ENCODE measurements around the gene SHB. TPM values are rescaled to one million over a fixed set of nuclear protein-coding genes. Genes with fewer than 3 reads are reported as not detected.

The SHB gene
- total and polyA plus RNA-seq, 4 donors = 6.2 to 16.1 (median 11.6) TPM

DNA sequence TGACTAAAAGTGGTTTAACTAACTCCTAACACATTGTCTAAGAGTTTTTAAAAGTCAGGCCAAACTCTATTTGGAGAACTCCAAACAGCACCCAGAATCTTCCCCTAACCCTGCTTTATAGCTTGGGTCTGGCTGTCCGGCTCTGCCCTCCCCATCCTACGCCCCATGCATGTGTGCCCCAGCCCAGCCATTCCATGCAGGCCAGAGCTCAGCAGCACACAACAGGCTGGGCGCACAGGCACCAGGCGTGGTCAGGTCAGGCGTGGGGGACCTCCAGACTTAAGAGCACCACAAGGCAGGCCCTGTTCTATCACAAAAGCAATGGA is 31.1 kb downstream of the SHB start:
- no peak overlapping the region for H3K27ac ChIP-seq (ENCODE audit: low read depth, low read length)
- 91% methylated on average over 3 of the region's 5 CpGs for WGBS (ENCODE audit: insufficient coverage)

DNA sequence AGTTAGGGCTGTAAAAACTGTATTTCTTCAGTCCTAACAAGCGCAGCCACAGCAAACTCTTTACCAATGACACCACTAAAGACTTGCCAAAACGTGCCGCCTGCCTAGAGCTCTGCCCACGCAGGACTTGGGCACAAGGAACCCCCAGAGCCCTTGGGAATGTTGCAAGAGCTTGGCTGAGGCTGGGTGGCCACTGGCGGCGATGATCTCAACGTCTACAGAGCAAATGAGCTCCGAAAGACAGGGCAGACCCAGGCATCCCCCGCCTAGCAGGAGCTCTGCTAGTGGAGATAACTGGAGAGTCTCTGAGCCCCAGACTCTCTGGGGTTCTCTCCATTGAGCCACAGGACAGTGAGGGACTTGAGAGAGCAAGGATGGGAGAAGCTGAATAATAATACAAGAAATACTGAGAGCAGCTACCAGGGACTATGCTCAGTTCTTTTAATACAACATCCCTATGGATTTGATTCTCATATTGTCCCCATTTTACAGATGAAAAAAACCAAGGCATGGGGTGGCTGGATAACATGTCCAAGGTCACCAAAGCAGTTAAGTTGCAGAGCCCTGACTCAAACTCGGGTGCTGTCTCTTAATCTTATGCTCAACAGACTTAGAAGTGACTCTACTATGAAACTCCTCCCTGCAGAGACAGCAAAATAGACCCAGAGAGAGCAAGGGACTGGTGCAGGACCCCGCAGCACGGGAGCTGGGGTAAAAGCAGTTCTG is 32.5 kb downstream of the SHB start:
- no peak overlapping the region for H3K4me3 ChIP-seq (ENCODE audit: low read depth, low read length)
- no peak for DNase-seq (ENCODE audit: low read depth in 4 of 6, low spot score in 6 of 6)
- H3K4me1 ChIP-seq (ENCODE audit: control insufficient read depth, insufficient read depth, low read length) = peaks cover 28% of the 10 kb centered on the region
- peaks cover 8% of the 10 kb centered on the region for H3K36me3 ChIP-seq (ENCODE audit: control insufficient read depth, insufficient read depth, low read length)
- no peak overlapping the region for H3K27ac ChIP-seq (ENCODE audit: low read depth, low read length)
- WGBS (ENCODE audit: insufficient coverage) = 87% methylated on average over 12 of the region's 12 CpGs
- no peaks in the 10 kb centered on the region for H3K9me3 ChIP-seq (ENCODE audit: control insufficient read depth, insufficient read depth, low read length)
- no peaks in the 10 kb centered on the region for H3K27me3 ChIP-seq (ENCODE audit: control insufficient read depth, insufficient read depth, low read length)

More for the DNA sequence above, 31.1 kb downstream of the SHB start:
- DNase-seq (ENCODE audit: low read depth in 4 of 6, low spot score in 6 of 6) = no peak
- Histone ChIP-seq H3K27me3 (ENCODE audit: control insufficient read depth, insufficient read depth, low read length) (no peaks in the 10 kb centered on the region), H3K4me3 (ENCODE audit: low read depth, low read length) (no peak overlapping the region), H3K4me1 (ENCODE audit: control insufficient read depth, insufficient read depth, low read length) (peaks cover 29% of the 10 kb centered on the region), H3K36me3 (ENCODE audit: control insufficient read depth, insufficient read depth, low read length) (peaks cover 8% of the 10 kb centered on the region), H3K9me3 (ENCODE audit: control insufficient read depth, insufficient read depth, low read length) (no peaks in the 10 kb centered on the region)

- H3K27me3 ChIP-seq (ENCODE audit: control insufficient read depth, insufficient read depth, low read length) = no peaks in the 10 kb centered on the region
- DNase-seq (ENCODE audit: low read depth in 4 of 6, low spot score in 6 of 6) = no peak
- H3K36me3 ChIP-seq (ENCODE audit: control insufficient read depth, insufficient read depth, low read length) = peaks cover 8% of the 10 kb centered on the region
- H3K4me1 ChIP-seq (ENCODE audit: control insufficient read depth, insufficient read depth, low read length) = peaks cover 28% of the 10 kb centered on the region
- WGBS (ENCODE audit: insufficient coverage) = 94% methylated on average over 5 of the region's 8 CpGs
- H3K27ac ChIP-seq (ENCODE audit: low read depth, low read length) = no peak overlapping the region
- H3K9me3 ChIP-seq (ENCODE audit: control insufficient read depth, insufficient read depth, low read length) = no peaks in the 10 kb centered on the region
- H3K4me3 ChIP-seq (ENCODE audit: low read depth, low read length) = no peak overlapping the region
These were observed 33.2 kb downstream of the SHB start for GRCh38 chr9:38035873-38036272.

- no peaks in the 10 kb centered on the region for H3K36me3 ChIP-seq (ENCODE audit: control insufficient read depth, insufficient read depth, low read length)
- H3K27ac ChIP-seq (ENCODE audit: low read depth, low read length) = no peak overlapping the region
- peaks cover 20% of the 10 kb centered on the region for H3K4me1 ChIP-seq (ENCODE audit: control insufficient read depth, insufficient read depth, low read length)
- no peaks in the 10 kb centered on the region for H3K9me3 ChIP-seq (ENCODE audit: control insufficient read depth, insufficient read depth, low read length)
- WGBS (ENCODE audit: insufficient coverage) = no CpG with 5 or more reads among the region's 8 CpGs
- no peak overlapping the region for H3K4me3 ChIP-seq (ENCODE audit: low read depth, low read length)
- H3K27me3 ChIP-seq (ENCODE audit: control insufficient read depth, insufficient read depth, low read length) = no peaks in the 10 kb centered on the region
- DNase-seq (ENCODE audit: low read depth in 4 of 6, low spot score in 6 of 6) = no peak
These were observed 35.1 kb downstream of the SHB start for GRCh38 chr9:38033941-38034340.

- Histone ChIP-seq H3K27me3 (ENCODE audit: control insufficient read depth, insufficient read depth, low read length) (no peaks in the 10 kb centered on the region), H3K36me3 (ENCODE audit: control insufficient read depth, insufficient read depth, low read length) (no peaks in the 10 kb centered on the region), H3K4me1 (ENCODE audit: control insufficient read depth, insufficient read depth, low read length) (peaks cover 24% of the 10 kb centered on the region), H3K4me3 (ENCODE audit: low read depth, low read length) (no peak overlapping the region), H3K27ac (ENCODE audit: low read depth, low read length) (no peak overlapping the region), H3K9me3 (ENCODE audit: control insufficient read depth, insufficient read depth, low read length) (no peaks in the 10 kb centered on the region)
- peak in 1 of 6 donors; percentile 58 for DNase-seq (ENCODE audit: low read depth in 4 of 6, low spot score in 6 of 6)
- WGBS (ENCODE audit: insufficient coverage) = 79% methylated on average over 10 of the region's 13 CpGs
These were observed 36.5 kb downstream of the SHB start for GRCh38 chr9:38032266-38033110.

DNA sequence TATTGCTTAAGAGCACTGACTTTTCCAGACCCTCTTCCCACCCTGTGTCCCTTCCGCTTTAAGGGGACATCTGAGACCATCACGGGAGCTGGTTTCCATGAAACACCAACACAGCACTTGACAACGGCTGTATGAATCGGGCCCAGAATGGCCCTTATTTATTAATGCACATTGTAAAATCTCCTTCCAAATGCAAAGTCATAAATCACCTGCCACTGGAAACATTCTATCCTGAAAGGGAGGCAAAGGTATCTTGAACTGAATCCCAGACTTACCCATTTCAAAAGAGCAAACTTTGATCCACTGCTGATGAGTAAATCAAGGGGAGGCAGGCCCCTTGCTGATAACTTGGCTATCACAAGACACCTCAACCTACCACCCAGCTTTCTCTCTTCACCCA is 37.4 kb downstream of the SHB start:
- Histone ChIP-seq H3K4me1 (ENCODE audit: control insufficient read depth, insufficient read depth, low read length) (peaks cover 33% of the 10 kb centered on the region), H3K4me3 (ENCODE audit: low read depth, low read length) (no peak overlapping the region), H3K36me3 (ENCODE audit: control insufficient read depth, insufficient read depth, low read length) (no peaks in the 10 kb centered on the region), H3K9me3 (ENCODE audit: control insufficient read depth, insufficient read depth, low read length) (no peaks in the 10 kb centered on the region), H3K27me3 (ENCODE audit: control insufficient read depth, insufficient read depth, low read length) (no peaks in the 10 kb centered on the region), H3K27ac (ENCODE audit: low read depth, low read length) (no peak overlapping the region)
- WGBS (ENCODE audit: insufficient coverage) = 39% methylated on average over 3 of the region's 4 CpGs
- no peak for DNase-seq (ENCODE audit: low read depth in 4 of 6, low spot score in 6 of 6)

- Histone ChIP-seq H3K27me3 (ENCODE audit: control insufficient read depth, insufficient read depth, low read length) (no peaks in the 10 kb centered on the region), H3K36me3 (ENCODE audit: control insufficient read depth, insufficient read depth, low read length) (no peaks in the 10 kb centered on the region), H3K27ac (ENCODE audit: low read depth, low read length) (no peak overlapping the region), H3K4me1 (ENCODE audit: control insufficient read depth, insufficient read depth, low read length) (peaks cover 42% of the 10 kb centered on the region), H3K9me3 (ENCODE audit: control insufficient read depth, insufficient read depth, low read length) (no peaks in the 10 kb centered on the region), H3K4me3 (ENCODE audit: low read depth, low read length) (no peak overlapping the region)
- 100% methylated on average over 1 of the region's 3 CpGs for WGBS (ENCODE audit: insufficient coverage)
- DNase-seq (ENCODE audit: low read depth in 4 of 6, low spot score in 6 of 6) = no peak
These were observed 38.4 kb downstream of the SHB start for GRCh38 chr9:38030658-38031057.

- 86% methylated on average over 5 of the region's 9 CpGs for WGBS (ENCODE audit: insufficient coverage)
- Histone ChIP-seq H3K4me1 (ENCODE audit: control insufficient read depth, insufficient read depth, low read length) (peaks cover 48% of the 10 kb centered on the region), H3K27ac (ENCODE audit: low read depth, low read length) (no peak overlapping the region), H3K36me3 (ENCODE audit: control insufficient read depth, insufficient read depth, low read length) (no peaks in the 10 kb centered on the region), H3K9me3 (ENCODE audit: control insufficient read depth, insufficient read depth, low read length) (no peaks in the 10 kb centered on the region), H3K4me3 (ENCODE audit: low read depth, low read length) (no peak overlapping the region), H3K27me3 (ENCODE audit: control insufficient read depth, insufficient read depth, low read length) (no peaks in the 10 kb centered on the region)
- DNase-seq (ENCODE audit: low read depth in 4 of 6, low spot score in 6 of 6) = no peak
These were observed 39.0 kb downstream of the SHB start for GRCh38 chr9:38029915-38030638.

DNA sequence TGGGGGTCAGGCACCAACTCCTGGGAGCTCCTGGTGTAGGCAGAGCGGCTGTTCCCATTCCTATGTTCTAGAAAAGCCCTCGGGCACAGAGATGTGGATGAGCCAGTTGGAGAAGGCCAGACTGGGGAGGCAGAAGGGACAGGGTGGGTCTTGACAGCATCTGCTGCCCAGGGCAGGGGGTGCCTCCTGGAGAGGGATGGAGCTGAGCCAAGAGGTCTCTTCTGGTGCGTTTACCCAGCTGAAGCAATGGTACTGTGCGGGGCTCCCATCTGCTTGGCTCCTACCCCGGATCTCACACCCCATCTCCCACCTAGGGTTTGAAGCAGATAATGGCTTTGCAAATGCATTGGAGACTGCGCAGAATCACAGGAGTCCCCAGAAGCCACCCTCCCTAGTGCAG is 41.3 kb downstream of the SHB start:
- Histone ChIP-seq H3K27ac (ENCODE audit: low read depth, low read length) (no peak overlapping the region), H3K4me1 (ENCODE audit: control insufficient read depth, insufficient read depth, low read length) (peaks cover 71% of the 10 kb centered on the region)
- WGBS (ENCODE audit: insufficient coverage) = 76% methylated on average over 5 of the region's 6 CpGs

More for the DNA sequence above, 41.3 kb downstream of the SHB start:
- no peaks in the 10 kb centered on the region for H3K27me3 ChIP-seq (ENCODE audit: control insufficient read depth, insufficient read depth, low read length)
- H3K4me3 ChIP-seq (ENCODE audit: low read depth, low read length) = no peak overlapping the region
- H3K9me3 ChIP-seq (ENCODE audit: control insufficient read depth, insufficient read depth, low read length) = no peaks in the 10 kb centered on the region
- peak in 1 of 6 donors; percentile 16 for DNase-seq (ENCODE audit: low read depth in 4 of 6, low spot score in 6 of 6)
- H3K36me3 ChIP-seq (ENCODE audit: control insufficient read depth, insufficient read depth, low read length) = no peaks in the 10 kb centered on the region

Data from spinal cord (tissue), 10 donors.